Measurements from ENCODE around the gene SOWAHA. TPM values are rescaled to one million over a fixed set of nuclear protein-coding genes. Genes with fewer than 3 reads are reported as not detected.

SOWAHA gene
- total RNA-seq, 1 experiment from 2014 or later, result 0.39 TPM

DNA sequence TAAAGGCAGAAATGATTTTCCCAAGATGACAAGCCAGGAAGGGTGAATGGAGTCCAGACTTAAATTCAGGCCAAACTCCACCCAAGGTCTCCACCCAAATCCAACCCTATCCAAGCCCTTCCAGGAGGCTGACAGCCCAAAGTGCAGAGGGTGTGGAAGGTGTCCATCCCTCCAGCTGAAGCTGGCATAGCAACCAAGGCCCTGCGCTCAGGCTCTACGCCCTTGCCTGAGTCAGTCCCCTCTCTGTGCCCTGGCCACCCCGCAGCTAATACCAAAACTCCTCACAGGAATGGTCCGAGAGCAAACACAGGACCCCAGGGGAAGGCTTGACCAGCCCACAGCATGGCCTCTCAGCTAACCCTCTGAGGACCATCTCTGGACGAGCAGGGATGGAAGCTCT is 38.2 kb upstream of the SOWAHA start:
- Histone ChIP-seq H3K4me2 (ENCODE audit: low read length) (no peak overlapping the region), H3K27ac (ENCODE audit: low read depth, low read length) (no peak overlapping the region), H2AFZ (ENCODE audit: low read depth, low read length, poor library complexity, severe bottlenecking) (no peak overlapping the region), H3K9ac (ENCODE audit: low read length) (no peak overlapping the region), H3K9me2 (ENCODE audit: insufficient read depth) (no peaks in the 10 kb centered on the region), H4K20me1 (ENCODE audit: insufficient read depth) (no peaks in the 10 kb centered on the region), H3K4me3 (replicated peaks in 1 of 2; ENCODE audit: low read depth in 1 of 2, low read length in 2 of 2) (no peak overlapping the region), H3K9me3 (ENCODE audit: control insufficient read depth in 1 of 2, insufficient read depth in 1 of 2, low read depth in 1 of 2, low read length in 2 of 2) (no peaks in the 10 kb centered on the region), H3K27me3 (ENCODE audit: insufficient read depth, low read length) (no peaks in the 10 kb centered on the region), H3K36me3 (ENCODE audit: control insufficient read depth in 1 of 2, insufficient read depth in 2 of 2, low read length in 2 of 2) (no peaks in the 10 kb centered on the region), H3K4me1 (ENCODE audit: control insufficient read depth in 1 of 2, insufficient read depth in 2 of 2, low read length in 2 of 2) (peaks cover 12 to 24% of the 10 kb centered on the region in 2 experiments), H3K79me2 (ENCODE audit: insufficient read depth, low read length) (peaks cover 15% of the 10 kb centered on the region)
- RAD21 ChIA-PET (ENCODE audit: low non-redundant PET in 1 of 2, low total read pairs in 2 of 2, uncharacterized antibody in 2 of 2, unreplicated experiment in 2 of 2), result no interaction called here
- no peak for DNase-seq (ENCODE audit: low read depth, low spot score)
- intact Hi-C loops (cut with micrococcal nuclease), result no loop called here
- BruUV-seq (replicated peaks), result no TSS peak
- no peak for TF ChIP-seq SIN3A (IDR thresholded peaks at IDR 0.05; ENCODE audit: low read depth)
- no peak for TF ChIP-seq TCF7L2 (IDR thresholded peaks at IDR 0.05; ENCODE audit: borderline replicate concordance, extremely low read depth, insufficient read depth, insufficient read length)
- TF ChIP-seq, protein P1, sequence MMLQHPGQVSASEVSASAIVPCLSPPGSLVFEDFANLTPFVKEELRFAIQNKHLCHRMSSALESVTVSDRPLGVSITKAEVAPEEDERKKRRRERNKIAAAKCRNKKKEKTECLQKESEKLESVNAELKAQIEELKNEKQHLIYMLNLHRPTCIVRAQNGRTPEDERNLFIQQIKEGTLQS (IDR thresholded peaks at IDR 0.05), result no peak
- TF ChIP-seq JUND (IDR thresholded peaks at IDR 0.05), result no peak
- no peak for TF ChIP-seq CEBPB (IDR thresholded peaks at IDR 0.05; ENCODE audit: low read depth)
- no peak for TF ChIP-seq POLR2AphosphoS5 (IDR thresholded peaks at IDR 0.05; ENCODE audit: low read depth, low read length)
- no peak for TF ChIP-seq YY1 (IDR thresholded peaks at IDR 0.05; ENCODE audit: extremely low read depth, insufficient replicate concordance, low read depth, low read length)
- TF ChIP-seq, protein P2, sequence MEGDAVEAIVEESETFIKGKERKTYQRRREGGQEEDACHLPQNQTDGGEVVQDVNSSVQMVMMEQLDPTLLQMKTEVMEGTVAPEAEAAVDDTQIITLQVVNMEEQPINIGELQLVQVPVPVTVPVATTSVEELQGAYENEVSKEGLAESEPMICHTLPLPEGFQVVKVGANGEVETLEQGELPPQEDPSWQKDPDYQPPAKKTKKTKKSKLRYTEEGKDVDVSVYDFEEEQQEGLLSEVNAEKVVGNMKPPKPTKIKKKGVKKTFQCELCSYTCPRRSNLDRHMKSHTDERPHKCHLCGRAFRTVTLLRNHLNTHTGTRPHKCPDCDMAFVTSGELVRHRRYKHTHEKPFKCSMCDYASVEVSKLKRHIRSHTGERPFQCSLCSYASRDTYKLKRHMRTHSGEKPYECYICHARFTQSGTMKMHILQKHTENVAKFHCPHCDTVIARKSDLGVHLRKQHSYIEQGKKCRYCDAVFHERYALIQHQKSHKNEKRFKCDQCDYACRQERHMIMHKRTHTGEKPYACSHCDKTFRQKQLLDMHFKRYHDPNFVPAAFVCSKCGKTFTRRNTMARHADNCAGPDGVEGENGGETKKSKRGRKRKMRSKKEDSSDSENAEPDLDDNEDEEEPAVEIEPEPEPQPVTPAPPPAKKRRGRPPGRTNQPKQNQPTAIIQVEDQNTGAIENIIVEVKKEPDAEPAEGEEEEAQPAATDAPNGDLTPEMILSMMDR (IDR thresholded peaks at IDR 0.05 in 2 of 3, conservative IDR thresholded peaks at IDR 0.05 in 1 of 3; ENCODE audit: borderline replicate concordance in 1 of 3, insufficient read depth in 1 of 3, low read depth in 2 of 3, low read length in 2 of 3), result no peak
- CTCF ChIA-PET, result no interaction called here
- no peak for ATAC-seq
- POLR2A ChIA-PET, result no interaction called here

All from HCT116 (cell line).